Non-pigmented ciliary epithelial cell (primary cell): ENCODE results near the gene NUFIP1.
"Not testable (repeated sequence)": the region's sequence is repeated elsewhere in the genome, so short reads cannot be mapped to it uniquely, and the experiment has no call there.

Experiments used
- DNase-seq: peaks from one replicate; pipeline ENCODE4 v3.0.0-alpha.2; 2010; ENCODE audit warnings: low read depth

The NUFIP1 gene

DNA sequence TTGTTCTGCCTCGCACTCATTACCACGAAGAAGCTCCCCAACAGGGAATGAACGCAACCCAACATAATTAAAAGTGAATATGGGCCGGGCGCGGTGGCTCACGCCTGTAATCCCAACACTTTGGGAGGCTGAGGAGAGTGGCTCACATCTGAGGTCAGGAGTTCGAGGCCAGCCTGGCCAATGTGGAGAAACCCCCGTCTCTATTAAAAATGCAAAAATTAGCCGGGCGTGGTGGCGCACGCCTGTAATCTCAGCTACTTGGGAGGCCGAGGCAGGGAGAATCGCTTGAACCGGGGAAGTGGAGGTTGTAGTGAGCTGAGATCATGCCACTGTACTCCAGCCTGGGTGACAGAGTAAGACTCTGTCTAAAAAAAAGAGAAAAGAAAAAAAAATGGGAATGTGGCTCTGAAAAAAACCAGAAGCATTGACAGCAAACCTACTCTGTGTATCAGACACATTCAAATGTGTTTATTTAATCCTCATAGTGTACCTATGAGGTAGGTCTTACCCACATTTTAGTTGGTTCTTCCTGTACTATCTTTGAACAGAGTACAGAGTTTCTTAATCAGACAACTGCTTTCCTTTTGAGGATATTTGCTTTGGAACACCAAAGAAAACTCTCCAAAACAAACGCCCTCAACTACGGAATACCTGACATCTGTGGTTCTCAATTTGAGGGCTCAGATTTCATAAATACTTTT, 70.0 kb downstream of the NUFIP1 start:
- no peak for DNase-seq

DNA sequence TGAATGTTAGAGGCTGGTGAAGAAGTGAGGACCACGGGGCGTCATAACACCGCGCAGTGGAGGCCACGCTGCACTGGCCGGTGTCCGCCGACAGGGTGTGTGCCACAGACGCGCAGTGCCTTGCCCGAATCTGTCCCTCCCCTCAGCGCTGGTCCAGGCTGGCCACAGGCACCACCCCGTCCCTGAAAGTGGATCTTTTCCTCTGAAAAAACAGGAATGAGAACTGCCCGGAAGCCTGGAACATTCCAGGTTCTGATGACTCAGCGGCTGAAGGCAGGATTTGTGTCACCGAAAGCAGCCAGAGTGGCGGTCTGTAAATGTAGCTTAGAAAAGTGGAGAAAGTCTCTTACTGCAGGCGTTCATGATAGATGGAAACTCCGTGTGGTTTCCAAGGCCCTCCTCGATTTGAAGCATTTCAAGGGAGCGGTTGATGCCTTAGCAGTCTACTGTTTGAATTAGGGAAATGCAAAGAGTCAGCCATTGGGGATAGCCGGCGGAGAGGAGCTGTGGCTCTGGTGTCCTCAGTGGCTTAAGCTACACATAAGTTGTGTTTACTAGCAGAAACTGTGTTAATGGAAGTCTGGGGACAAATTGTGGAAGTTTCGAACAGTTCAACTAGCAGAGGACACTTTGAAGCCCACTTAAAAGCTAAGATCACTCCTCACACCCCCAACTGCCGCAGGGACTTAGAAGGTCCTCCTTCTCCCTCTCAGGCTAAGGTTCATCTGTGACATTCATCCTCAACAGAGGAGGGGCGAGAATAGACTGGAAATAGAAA, 70.8 kb downstream of the NUFIP1 start:
- peak; percentile 89 for DNase-seq

DNA sequence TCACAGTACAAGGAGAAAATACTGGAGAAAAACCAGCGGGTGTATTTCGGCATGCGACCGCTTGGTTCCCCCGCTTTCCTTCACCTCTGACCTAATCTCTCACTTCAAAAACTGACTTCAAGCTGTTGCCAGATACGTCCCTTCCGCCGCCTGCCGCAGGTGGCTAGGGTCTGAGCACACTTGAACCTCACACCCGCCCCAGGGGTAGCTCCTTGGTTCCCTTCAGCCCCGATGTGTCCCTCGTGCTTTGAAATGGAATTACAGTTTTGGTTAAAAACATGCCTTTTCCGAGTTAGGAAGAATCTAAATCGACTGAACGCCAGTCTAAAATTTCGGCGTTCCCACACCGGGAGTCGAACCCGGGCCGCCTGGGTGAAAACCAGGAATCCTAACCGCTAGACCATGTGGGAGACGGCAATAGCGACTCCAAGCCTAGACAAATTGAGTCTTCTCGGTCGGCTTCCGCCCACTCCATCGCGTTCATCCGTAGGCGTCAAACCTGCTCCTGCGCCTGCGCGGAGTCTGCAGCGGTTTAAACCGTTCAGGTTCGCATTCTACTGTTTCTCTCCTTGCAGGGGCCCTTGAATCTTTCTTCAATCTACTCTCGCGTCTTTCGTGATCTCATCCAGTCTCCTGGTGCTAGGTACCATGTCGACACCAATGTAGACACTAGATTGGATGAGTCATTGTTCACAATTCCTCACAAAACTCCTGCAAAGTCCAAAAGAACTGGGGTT, 71.5 kb downstream of the NUFIP1 start:
- peak; percentile 87 for DNase-seq

DNA sequence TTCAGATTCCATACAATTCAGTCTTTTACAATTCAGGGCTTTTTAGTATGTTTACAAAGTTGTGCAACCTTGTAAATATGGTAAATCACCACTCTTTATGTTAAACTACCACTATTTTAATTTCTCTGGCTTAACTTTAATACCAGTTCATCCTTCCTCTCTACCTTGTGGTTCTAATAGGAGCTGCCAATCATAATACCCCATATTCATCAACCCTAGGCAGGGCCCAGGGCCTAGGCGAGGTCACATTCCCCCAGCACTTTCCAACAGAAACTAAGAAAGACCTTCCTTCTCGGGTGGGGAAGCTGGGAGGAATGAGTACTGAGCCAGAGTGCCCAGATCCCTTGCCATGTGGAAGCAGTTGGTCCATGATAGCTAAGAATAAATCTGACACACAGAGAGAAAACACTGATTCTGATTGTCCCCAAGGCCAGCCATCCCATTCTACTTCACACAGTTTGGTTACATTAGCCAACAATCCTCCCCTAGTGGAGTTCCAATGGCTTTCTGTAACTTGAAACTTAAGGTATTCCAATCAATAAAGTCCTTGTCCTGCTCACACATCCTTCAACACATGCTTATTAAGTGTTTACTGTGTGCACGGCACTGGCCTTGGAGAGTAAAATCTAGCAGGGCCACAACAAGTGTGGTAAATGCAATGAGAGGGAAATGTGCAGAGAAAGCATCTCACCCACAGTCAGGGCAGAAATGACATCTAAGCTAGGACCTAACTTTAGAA, 76.8 kb downstream of the NUFIP1 start:
- DNase-seq: no peak

DNA sequence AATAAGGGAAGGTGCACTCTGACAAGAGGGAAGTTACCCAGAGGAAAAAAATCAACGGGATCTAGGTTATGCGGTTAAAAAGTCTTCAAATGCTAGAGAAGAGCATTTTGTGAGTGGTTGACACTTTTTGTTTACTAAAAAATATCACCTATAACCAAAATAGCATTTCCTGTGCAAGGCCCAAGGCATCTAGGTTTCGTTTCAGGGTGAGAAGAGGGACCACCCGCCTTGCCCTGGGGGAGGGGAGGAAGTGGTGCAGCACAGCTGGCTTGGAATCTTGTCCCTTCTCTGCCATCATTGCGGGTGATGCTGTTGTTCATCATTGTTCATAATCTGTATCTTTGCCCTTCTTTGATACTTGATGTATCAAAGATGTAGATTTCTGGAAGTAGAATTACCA, 80.6 kb downstream of the NUFIP1 start:
- no peak for DNase-seq

DNA sequence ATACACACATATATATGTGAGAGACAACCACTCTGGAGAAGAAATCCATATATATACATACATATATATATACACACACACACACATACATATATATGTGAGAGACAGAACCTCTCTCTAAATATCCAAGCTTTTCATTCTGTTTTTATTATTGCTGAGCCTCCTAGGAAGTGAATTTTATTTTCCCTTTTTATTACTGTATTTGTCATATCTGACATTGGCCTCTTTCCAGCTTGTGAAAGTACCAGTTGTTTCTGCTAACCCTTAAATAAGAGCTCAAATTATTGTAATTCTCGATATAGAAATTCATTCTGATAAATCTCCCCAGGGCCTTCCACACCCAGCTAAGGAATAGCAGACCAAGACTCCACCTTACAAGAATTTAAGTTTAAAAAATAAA, 81.0 kb downstream of the NUFIP1 start:
- DNase-seq: no peak

DNA sequence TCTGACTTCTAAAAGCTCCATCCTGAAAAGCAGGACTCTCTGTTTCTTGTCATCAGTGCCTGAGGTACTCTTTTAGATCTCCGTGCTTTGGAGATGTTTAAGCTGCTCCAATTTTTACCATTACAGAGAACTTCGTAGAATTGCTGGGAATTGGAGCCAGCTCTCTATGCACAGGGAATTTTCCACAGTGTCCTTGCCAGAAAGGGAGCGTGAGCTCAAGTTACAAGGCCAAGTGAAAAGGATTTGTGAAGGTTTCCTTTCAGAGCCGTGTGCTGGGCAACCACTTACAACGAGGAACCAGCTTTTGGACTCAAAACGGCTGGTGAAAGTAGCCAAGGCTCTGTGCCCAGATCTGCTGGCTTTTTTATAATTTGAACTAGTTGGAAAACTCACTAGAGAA, 82.6 kb downstream of the NUFIP1 start:
- DNase-seq: no peak

DNA sequence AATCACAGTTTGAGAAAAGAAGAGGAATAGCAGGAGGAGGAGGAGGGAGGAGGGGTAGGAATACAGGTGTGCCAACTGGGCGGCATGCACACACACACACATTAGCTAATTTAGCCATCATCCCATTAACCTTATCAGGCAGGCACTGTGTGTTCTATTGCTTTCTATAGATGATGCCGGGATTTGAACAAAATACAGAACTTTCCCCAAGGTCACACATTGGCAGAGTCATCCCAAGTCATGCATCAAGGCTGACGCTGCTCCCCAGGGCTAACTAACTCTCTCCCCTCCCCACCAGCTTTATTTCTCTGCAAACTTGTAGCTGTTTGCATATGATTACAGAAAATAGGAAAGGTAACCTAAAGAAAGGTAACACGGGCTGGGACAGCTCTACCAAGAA, 83.0 kb downstream of the NUFIP1 start:
- no peak for DNase-seq

DNA sequence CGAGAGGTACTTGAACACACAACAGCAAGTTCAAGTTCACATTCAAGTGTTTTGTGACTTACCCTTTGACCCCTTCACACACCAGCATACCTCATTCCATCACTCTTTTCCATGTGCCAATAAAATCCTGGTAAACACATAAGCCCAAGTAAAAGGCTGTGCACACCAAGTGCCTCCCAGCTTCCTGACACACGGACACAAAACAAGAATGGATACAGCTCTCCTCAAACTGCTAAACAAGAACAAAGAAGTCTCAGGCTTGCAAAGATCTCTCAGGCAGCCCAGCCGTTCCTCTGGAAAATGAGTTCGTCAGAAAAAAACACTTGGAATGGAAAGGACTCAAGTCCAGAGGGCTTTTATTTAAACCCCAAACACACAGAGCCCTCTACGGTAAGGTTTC, 83.7 kb downstream of the NUFIP1 start:
- no peak for DNase-seq

DNA sequence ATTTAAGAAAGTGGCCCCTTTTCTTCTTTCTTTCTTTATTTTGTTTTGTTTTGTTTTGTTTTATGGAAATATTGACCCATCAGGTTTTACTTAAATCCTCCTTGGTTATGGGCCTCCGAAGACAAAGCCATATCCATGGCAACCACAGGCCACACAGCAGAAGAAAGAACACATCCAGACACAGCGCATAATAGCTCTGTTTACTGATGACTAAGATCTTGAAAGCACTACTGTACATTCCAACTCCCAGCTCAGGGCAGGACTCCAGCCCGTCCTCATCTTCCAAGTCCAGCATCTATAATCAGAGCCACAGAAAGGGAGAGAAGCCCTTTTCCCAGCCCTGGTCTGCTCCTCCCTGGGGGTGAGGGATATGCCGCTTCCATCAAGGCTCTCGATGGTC, 84.3 kb downstream of the NUFIP1 start:
- peak; percentile 94 for DNase-seq

DNA sequence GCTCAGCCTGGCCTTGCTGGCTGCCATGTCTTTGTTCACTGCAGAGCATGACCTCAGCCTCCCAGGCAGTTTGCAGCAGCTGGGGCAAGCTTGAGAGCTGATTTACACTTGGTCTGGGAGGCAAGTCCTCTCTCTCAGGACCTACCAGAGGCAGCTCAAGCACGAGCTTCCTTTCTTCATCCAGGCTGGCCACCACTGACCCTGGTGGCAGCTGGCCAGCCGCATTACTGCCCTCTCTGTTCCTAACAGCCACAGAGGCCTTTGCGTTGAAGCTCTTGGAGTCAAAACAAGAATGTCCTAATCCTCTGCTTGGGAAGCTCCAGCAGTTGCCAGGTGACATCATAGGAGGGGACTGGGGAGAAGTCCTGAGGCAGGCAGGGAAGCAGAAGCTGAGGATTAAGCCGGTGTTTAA, 85.7 kb downstream of the NUFIP1 start:
- DNase-seq: peak; percentile 61

DNA sequence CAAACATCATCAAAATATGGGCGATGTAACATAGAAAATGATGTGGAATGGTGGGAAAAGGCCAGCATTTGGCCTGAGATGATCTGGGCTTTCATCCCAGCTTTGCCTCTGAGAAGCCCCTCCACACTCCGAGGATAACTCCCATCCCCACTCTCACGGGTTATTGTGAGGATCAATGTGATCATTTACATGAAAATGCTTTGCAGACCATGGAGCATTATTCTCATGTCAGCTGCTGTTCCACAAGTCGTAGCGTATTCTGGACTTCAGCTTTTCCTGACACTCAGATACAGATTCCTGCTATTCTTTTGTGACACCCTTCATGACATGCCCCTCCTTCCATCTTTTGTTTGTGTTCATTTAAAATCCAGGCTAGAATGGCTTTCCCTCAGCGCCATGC, 86.5 kb downstream of the NUFIP1 start:
- no peak for DNase-seq

DNA sequence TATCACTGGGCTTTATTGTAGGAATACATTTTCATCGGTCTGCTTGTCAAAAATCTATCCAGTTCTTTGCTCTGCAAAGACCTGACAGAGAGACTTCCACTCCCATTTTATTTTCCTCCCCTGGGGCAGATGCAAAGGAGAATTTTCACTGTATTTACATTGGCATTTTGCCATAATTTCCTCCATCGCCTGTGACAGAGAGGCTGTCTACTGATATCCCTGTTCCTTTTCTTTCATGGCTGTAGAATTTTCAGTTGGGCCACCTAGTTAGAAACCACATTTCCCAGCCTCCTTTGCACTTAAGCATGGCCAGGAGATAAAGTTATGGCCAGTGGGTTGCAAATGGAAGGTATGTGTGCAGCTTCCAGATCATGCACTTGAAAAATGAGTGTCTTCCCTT, 89.3 kb downstream of the NUFIP1 start:
- DNase-seq: no peak

DNA sequence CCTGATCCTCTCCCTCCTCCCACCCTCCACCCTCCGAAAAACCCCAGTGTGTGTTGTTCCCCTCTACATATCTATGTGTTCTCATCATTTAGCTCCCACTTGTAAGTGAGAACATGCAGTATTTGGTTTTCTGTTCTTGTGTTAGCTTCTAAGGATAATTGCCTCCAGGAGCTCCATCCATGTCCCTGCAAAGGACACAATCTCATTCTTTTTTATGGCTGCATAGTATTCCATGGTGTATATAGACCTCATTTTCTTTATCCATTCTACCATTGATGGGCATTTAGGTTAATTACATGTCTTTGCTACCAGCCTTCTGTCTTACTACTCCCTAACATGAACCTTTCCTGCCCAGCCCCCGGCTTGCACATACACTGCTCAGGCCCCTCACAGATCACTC, 91.0 kb downstream of the NUFIP1 start:
- not testable (repeated sequence) for DNase-seq

DNA sequence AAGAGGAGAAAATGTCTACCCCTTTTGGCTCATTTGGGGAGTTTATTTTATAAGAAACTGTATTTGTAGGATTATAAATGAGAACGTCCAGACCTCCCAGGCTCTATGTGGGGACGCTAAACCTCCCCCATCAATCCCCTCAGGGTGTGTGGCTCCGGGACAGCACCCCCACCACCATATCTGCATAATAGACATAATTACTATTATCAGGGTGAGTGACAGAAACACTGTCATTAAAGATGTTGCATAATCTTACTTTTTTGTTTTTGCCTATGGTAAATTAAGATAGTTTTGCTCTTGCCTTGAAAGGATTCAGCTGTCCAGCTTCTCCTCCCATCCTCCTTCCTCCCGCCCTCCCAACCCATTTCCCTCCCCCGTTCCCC, 93.3 kb downstream of the NUFIP1 start:
- DNase-seq: no peak

DNA sequence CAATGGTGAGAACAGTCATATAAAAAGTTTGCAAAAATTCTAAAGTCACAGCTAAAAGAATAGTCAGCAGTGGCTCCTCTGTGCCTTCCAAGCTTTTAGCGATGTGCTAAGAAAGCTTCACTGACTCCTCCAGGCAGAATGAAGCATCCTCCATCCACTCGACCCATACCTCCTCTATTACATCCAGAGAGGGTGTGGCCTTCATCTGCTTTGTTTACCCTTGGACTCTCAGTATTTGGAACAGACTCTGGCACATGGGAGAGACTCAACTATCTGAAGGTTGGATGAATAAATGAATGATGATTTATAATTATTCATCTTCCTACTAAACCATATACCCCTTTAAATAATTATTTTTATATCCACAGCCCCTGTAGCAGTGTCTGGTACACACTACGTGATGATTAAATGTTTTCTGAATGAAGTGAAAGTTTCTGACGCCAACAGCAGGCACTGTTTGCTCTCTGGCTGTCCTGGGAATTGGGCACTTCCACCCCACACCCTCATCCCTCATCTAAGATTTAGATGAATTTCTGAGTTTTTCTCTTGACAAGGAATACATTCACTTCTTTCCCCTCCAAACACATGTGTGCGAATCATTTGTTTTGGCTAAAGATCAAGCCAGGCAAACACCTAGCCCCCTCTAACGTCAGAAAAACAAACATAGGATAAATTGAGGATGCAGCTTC, 93.9 kb downstream of the NUFIP1 start:
- DNase-seq: no peak

DNA sequence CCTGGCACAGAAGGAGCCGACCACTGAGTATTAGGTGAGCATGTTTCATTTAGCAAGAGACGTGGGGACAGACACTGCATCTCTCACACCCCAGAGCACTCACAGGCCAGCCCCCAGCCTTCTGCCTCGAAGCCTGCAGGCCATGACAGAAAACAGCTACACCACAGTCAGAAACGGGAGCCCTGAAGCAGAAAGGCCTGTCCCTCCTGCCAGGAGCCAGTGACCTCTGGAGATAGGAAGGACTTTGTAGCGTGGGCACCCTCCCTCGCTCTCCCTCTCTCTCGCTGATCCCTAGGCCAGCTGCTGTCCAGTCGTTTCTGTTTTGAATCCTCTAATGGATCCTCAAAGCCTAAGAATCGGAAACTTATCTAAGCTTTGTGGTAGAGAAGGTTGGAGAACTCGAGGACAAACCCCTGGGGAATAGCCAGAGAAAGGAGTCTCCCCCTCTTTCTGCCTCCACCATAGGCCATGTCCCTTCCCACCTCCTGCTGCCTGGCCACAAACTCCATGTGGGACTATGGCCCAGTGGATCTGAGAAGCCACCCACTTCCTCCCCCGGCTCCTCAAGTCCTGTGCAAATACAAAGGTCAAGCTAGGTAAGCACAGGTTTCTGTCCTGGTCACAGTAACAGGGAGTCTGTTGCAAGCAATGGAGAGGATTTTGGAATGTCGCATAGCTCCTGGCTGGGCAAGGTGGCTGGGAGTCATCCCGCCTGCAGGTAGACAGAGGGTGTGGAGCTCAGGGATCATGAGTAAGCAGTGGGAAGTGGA, 95.1 kb downstream of the NUFIP1 start:
- DNase-seq: no peak
